NCI-H2227 (cell line): Measurements from ENCODE around the gene RUNX1.

ENCODE experiments used
- DNase-seq: peaks from one replicate; lab custom pipeline; 2025; ENCODE audit not compliant: unreplicated experiment; lab: John Stamatoyannopoulos, UW

Gene RUNX1

GRCh38 chr21:34927992-34928391 is 121.1 kb downstream of the RUNX1 start:
- DNase-seq, result no peak

GRCh38 chr21:34926803-34927467 is 122.2 kb downstream of the RUNX1 start:
- DNase-seq, result no peak

DNA sequence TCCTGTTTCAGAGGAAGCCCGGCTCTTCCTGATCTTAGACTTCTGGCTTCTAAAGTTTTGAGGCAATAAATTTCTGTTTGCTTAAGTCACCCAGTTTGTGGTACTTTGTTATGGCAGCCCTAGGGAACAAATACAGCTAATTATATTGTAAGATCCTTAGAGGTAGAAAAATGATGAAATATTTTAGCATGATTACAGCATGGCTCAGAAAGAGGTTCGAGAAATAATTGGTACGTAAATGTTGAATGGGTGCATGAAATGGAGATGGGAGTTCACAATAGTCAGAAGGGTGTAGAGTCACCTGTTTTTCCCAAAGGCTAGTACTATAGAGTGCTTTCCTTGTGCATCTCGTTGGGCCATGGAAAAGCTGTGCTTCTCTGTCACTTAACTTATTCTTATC is 123.5 kb downstream of the RUNX1 start:
- DNase-seq, result no peak

GRCh38 chr21:34924771-34925419 is 124.2 kb downstream of the RUNX1 start:
- DNase-seq, result no peak

GRCh38 chr21:34924194-34924593 is 124.9 kb downstream of the RUNX1 start:
- DNase-seq, result no peak

DNA sequence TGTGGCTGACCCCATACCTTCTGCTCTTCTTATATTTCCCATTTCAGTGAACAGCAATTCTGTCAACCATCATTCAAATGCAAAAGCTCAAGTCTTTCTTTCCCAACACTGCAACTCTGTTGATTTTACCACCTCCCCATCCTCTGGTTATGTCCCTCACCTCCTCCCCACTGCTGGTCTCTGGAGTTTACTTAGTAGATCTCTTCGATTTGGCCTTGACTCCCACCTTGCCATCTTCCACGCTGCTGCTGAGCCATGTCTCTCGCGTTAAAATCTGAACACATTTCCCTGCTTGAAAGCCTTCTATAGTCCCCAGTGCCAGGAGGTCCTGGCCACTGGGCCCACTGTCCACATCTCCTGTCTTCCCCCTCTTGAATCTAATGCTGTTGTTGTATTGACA is 125.5 kb downstream of the RUNX1 start:
- no peak for DNase-seq

- DNase-seq, result no peak
Measured at GRCh38 chr21:34923202-34923601, 125.9 kb downstream of the RUNX1 start.

DNA sequence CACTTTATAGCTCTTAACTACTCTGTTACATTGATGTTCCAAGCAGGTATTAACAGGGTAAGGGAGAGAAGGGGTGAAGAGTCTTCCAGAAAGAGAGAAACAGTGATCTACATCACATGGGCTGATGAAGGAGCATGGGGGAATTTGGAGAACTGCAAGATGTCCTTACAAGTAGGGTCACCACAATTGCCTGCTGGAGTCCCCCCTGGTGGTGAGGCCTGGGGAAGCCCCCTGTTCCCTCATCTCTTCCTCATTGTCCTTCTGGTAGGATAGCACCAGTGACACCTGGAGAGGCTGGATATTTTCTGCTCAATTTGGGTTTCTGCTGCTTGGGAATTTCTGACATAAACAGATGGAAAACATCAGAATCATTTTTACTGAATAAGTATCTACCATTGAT is 126.6 kb downstream of the RUNX1 start:
- no peak for DNase-seq

GRCh38 chr21:34921151-34921550 is 128.0 kb downstream of the RUNX1 start:
- DNase-seq, result no peak

DNA sequence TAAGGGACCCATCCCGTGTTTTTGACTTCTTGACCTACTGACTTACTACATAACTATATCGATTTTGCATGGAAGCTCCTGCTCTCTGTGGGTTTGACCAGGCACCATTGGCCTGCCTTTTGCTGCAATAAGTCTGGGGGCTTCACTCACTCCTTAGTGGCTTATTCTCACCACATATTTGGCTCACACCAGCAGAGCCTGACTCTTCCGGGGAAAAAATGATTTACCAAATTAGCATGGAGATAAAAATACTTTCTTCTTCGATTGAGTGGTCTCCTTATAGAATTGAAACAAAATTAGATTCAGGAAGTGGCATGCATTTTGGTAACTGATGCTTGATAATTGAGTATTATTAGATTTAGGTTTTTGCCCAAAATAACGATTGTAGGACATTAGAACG is 129.7 kb downstream of the RUNX1 start:
- no peak for DNase-seq

GRCh38 chr21:34916446-34916845 is 132.7 kb downstream of the RUNX1 start:
- DNase-seq, result no peak

- no peak for DNase-seq
Measured at GRCh38 chr21:34915364-34915841, 133.7 kb downstream of the RUNX1 start.

- DNase-seq, result no peak
Measured at GRCh38 chr21:34914239-34914638, 134.9 kb downstream of the RUNX1 start.

GRCh38 chr21:34913811-34914210 is 135.3 kb downstream of the RUNX1 start:
- DNase-seq, result no peak

DNA sequence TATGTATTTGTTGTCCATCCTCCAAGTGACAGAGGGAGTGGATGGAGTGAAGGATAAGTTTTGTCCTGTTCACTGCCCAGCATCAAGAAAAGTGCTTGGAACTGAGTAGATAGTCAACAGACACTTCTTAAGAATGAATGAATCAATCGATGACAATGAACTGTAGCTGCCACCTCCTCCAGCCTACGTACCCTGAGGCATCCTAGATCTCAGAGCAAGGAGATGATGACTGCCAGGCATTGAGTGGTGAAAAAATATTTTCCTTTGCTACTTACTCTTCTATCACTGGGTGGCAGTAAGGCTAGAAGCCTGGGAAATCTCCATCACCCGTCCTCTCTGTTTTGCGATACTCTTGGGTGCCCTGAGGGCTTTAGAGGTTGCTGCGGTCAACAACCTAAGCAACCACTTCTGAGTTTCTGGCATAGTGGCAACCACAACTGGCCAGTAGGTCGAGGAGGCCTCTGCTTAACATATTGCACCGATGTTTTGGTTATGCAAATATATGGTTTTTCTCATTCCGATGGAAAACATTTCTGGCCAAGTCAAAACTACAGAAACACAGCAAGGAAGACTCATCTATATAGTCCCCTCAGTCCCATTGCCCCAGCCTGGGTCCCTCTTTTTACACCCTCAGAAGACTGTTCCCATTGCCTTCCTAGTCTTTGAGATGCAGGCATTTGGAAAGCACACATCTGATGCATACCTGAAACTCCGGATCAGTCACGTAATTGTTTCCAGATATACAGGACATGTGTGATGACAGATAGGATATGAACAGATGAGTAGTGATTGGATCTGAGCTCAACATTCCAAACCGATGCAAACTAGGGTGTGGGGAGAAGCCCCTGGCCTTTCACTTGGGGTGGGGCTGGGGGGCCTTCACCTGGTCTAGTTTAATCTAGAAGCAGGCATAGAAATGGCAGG is 136.8 kb downstream of the RUNX1 start:
- no peak for DNase-seq

GRCh38 chr21:34911360-34911759 is 137.7 kb downstream of the RUNX1 start:
- no peak for DNase-seq

GRCh38 chr21:34910396-34910795 is 138.7 kb downstream of the RUNX1 start:
- DNase-seq, result no peak

DNA sequence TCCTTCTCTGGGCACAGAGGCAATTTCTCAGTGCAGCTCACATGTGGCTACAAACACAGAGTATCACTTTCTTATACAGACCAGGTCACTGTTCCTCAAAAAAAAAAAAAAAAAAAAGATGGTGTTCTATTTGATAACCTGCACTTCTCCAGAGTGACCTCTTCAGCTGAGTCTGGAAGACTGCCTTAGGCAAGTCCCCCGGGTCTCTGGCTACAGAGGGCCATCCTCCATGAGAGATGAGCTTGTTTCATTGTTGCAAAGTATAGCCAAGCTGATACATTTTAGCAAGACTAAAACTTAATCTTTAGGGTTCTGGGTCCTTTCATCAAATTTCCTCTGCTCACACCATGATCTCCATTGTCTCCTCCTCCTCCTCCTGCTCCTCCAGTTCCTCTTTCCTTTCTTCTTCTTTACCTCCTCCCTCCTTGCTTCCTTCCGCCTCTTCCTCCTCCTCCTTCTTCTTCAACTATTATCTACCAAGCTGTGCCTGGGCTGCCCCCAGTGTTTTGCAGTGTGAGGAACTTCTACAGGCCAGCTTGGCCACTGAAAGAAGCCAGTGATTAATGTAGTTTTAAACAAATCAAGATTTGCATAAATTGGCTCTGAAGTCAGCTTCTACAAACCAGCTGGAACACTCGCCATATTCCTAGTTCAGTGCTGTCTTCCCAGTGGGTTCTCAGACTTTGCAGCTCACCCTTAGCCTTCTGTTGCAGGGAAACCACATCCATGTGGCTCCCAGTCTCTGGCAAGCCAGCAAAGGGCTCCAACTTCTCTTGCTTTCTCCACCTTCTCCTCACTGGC is 139.4 kb downstream of the RUNX1 start:
- no peak for DNase-seq

DNA sequence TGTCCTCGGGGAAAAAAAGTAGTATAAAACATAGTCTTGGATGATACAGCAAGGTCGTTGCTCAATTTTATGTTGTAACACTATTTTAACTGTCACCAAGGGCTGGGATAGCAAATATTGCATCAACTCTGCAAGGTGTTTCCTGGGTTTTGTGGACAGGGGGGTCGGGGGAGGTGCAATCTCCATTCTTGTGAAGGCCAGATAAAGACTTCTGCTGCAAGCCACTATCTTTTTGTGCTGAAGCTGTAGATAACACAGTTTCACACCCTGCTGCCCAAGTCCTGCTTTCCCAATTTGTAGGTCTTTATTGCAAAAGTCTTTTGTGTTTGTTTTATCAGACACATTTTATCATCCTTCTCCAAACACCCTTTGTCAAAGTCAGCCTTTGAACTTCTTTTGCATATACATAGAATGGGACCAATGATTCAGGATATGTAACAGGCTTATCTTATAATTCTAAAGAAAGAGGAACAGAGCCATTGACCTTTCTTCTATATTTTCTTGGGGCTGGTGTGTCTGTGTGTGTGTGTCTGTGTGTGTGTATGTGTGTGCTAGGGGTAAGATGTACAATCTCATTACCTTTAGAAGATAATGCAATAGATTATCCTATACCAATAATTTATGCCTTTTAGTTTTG is 140.6 kb downstream of the RUNX1 start:
- no peak for DNase-seq
